Heart right ventricle (tissue), 16 donors: ENCODE results near the gene AGTRAP. TPM values are rescaled to one million over a fixed set of nuclear protein-coding genes. Genes with fewer than 3 reads are reported as not detected.
A peak's percentile ranks its signal among the peaks of the same experiment; 100 is the strongest.

ENCODE experiments used
- ATAC-seq, 8 donors: fragments of 200-7000 bp; cut with Tn5 transposase; one replicate each; pipeline ENCODE4 v1.9.1; 2020; ENCODE audit warnings: mild to moderate bottlenecking in 8 of 8, moderate library complexity in 8 of 8, moderate number of reproducible peaks in 1 of 8
- DNase-seq, 2 donors: peaks; one replicate each; pipeline ENCODE4 v3.0.0-alpha.2; 2020
- H3K27ac ChIP-seq, 10 donors: fragments of 200-600 bp; sonication (generic) in 2 of 10; one replicate each; pipeline versions ENCODE4 v1.5.0 to v1.8.0; 2020 to 2022; ENCODE audit warnings: mild to moderate bottlenecking in 3 of 10
- H3K27me3 ChIP-seq, 7 donors: fragments of 200-600 bp; one replicate each; pipeline ENCODE4 v1.8.0; 2021 to 2022; ENCODE audit warnings: mild to moderate bottlenecking in 2 of 7
- H3K36me3 ChIP-seq, 9 donors: fragments of 200-600 bp; sonication (generic) in 1 of 9; one replicate each; pipeline versions ENCODE4 v1.5.0 to v1.8.0; 2020 to 2022; ENCODE audit warnings: mild to moderate bottlenecking in 2 of 9
- H3K4me1 ChIP-seq, 9 donors: fragments of 200-600 bp; sonication (generic) in 1 of 9; one replicate each; pipeline versions ENCODE4 v1.5.0 to v1.8.0; 2020 to 2022; ENCODE audit warnings: mild to moderate bottlenecking in 4 of 9
- H3K4me3 ChIP-seq, 10 donors: fragments of 200-600 bp; sonication (generic) in 2 of 10; one replicate each; pipeline versions ENCODE4 v1.5.0 to v1.8.0; 2020 to 2022; ENCODE audit warnings: mild to moderate bottlenecking in 7 of 10, moderate library complexity in 2 of 10
- H3K9me3 ChIP-seq, 11 donors: fragments of 200-600 bp in 10 of 11; sonication (generic) in 2 of 11; one replicate each; pipeline versions ENCODE4 v1.5.0 to v1.8.0; 2013 to 2022; ENCODE audit warnings: mild to moderate bottlenecking in 2 of 11, control low read depth in 1 of 11, moderate library complexity in 1 of 11
- CTCF ChIP-seq, 9 donors: fragments of 200-600 bp; sonication (generic) in 2 of 9; IDR thresholded peaks; one replicate each; pipeline versions ENCODE4 v1.5.0 to v1.8.0; 2021 to 2022; ENCODE audit warnings: antibody characterized with exemption in 9 of 9, mild to moderate bottlenecking in 5 of 9, moderate library complexity in 1 of 9
- WGBS, 2 donors: extraction: QIAGEN DNeasy Blood & Tissue Kit; methylation state at CpG; one replicate each; pipeline ENCODE4 v1.1.7; 2013; ENCODE audit warnings: inconsistent platforms in 1 of 2; 5-methylcytosine and 5-hydroxymethylcytosine counted together
- intact Hi-C, 10 donors: fragments of 100-400 bp; cut with DNase I; formaldehyde crosslinking; loops; one replicate each; pipeline versions ENCODE4 v1.11.1 to v1.14.2; 2022
- polyA plus RNA-seq, 2 donors: library from polyadenylated mRNA; stranded (reverse); fragments of 200-250 nt; gene quantifications; one replicate each; pipeline ENCODE4 v1.2.3, GENCODE V29; 2013
- total RNA-seq, 10 donors: library from RNA; stranded (reverse); fragmentation: NEBNext Ultra II Directional in 3 of 10; extraction: Animal tissue kit (Norgen Biotek cat#: 25700) in 3 of 10; gene quantifications; one replicate each; pipeline versions ENCODE4 v1.2.1 to v1.2.4, GENCODE V29; 2021 to 2023
- donor health status: Arrhythmogenic right ventricular cardiomyopathy.
- donor health status: ischemic (EF 13 %, LVEDD 7.1; RV severe dilation, severe dysfunction).
- donor health status: healthy with polysubstance abuse.
- donor health status: DM: no; HTN: yes; CAD: no.
- donor health status: DM: no; HTN: no; CAD: no.
- donor health status: ischemic (EF 25% LVEDD 6.9; RV normal size, moderate dysfunction).
- donor health status: ischemic (EF 25% LVEDD 5.7; RV mildly dilated, moderate dysfunction).
- donor health status: healthy.
- donor health status: DM: yes; HTN: yes; CAD: no.
- donor health status: Ischemic cardiomyopathy.
- donor health status: ischemic (EF 35%, LVEDD 5.7; RV mildly dilated, moderate dysfunction).
- donor health status: nonischemic (EF 11% LVEDD 7.7; RV severe dilation, severe dysfunction).
- donor health status: DM: yes; HTN: yes; CAD: no.
- donor health status: PGD.
- donor health status: ischemic (EF 29% LVEDD 5.4; RV normal size, mild dysfunction).
- donor health status: nonischemic (EF 23%, LVEDD 6.1; RV moderate dilation, normal function).

The AGTRAP gene
- total and polyA plus RNA-seq, 12 donors: 12.9 to 96.7 (median 19.2) TPM

DNA sequence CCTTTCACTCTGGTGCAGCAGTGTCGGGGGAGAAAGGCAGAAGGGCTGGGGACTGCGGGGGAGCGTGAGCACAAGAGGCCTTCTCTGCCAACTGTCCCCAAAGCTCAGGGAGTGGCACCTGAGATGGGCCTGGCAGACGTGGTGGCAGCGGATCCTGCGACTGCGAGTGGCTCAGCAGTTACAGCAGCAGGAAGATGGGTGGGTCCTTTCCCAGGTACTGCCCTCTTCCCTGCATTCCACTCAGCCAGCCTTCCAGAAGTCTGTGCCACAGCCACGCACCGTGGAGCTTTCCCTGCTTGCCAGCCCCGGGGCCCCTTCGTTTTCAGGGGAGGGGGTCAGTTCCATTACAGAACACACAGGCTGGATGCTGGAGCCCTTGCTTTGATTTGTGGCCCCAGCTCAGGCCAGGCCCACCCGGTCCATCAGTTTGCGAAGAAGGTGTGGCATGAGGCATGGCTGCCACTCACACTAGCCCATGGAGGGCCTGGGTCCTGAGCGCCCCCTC lies 52.7 kb downstream of the AGTRAP start:
- DNase-seq: peak in 1 of 2 donors; percentile 23
- Histone ChIP-seq H3K4me1 (peaks cover 60 to 95% (median 78%) of the 10 kb centered on the region in 9 donors), H3K4me3 (no peak overlapping the region), H3K27ac (peak overlapping the region; percentile 92 to 99 (median 97)), H3K9me3 (no peaks in the 10 kb centered on the region), H3K36me3 (peaks cover 0 to 51% (median 8%) of the 10 kb centered on the region in 9 donors), H3K27me3 (no peaks in the 10 kb centered on the region)
- 65 to 73% methylated on average over 14 of the region's 14 CpGs for WGBS, 2 donors
- intact Hi-C loops: loop anchor here in 1 of 10 donors (5.0 kb wide), 1 partner anchor 51 kb away; the partner anchor contains the start of gene AGTRAP
- no peak for TF ChIP-seq CTCF (IDR thresholded peaks at IDR 0.05)
- no peak for ATAC-seq

DNA sequence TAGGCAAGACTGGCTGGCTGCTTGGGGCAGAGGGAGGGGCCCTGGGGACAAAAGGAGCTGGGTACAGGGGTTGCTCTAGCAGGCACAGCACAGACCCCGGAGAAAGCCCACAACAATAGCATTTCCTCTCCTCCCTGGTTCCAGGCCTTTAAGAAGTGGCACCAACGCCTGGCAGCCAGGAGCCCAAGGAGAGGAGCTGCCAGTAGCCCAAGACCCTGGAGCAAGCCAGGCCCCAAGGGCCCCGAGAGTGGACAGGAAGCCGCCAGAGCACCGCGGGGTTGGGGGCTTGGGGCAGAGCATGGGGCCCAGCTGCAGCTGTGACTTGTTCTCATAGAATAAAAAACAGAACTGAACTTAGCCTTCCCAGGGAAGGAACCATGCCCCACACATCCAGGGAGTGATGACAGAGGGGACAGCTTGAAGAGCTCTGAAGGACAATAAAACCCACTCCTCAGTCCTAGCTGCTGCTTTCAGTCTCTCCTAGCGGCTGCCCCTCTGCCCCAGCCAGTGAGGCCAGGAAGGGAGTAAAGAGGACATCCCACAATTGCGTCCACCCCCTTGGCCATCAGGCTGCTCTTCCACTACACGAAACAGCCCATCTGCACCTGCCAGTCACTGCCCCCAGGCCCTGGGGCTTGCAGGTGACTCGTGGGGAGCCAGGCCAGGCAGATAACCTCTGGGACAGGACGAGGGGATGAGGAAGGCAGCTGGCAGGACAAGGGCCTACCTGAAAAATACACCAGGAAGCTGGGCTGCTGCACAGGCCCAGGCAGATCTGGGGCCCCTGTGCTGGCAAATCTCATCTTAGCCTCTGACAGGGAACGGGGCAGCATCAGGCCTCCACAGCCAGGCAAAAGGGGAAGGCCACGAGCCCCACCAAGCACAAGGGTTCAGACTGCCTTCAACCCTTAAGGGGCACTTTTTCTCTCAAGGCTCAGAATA lies 53.5 kb downstream of the AGTRAP start:
- peaks cover 0 to 59% (median 16%) of the 10 kb centered on the region in 9 donors for H3K36me3 ChIP-seq
- WGBS, 2 donors: 45 to 49% methylated on average over 13 of the region's 13 CpGs
- peak overlapping the region; percentile 92 to 99 (median 97) for H3K27ac ChIP-seq
- no peaks in the 10 kb centered on the region for H3K9me3 ChIP-seq
- no peak for TF ChIP-seq CTCF (IDR thresholded peaks at IDR 0.05)
- no peak overlapping the region for H3K4me3 ChIP-seq
- H3K4me1 ChIP-seq: peaks cover 59 to 99% (median 84%) of the 10 kb centered on the region in 9 donors
- H3K27me3 ChIP-seq: no peaks in the 10 kb centered on the region
- DNase-seq (no peak), ATAC-seq (no peak)
- intact Hi-C loops: loop anchor here in 3 of 10 donors (2.0 to 5.0 kb wide), 3 partner anchors 15 to 93 kb away; partner anchors contain the start of genes AGTRAP (in 1 of the 3) and MTHFR (in 1 of the 3)

DNA sequence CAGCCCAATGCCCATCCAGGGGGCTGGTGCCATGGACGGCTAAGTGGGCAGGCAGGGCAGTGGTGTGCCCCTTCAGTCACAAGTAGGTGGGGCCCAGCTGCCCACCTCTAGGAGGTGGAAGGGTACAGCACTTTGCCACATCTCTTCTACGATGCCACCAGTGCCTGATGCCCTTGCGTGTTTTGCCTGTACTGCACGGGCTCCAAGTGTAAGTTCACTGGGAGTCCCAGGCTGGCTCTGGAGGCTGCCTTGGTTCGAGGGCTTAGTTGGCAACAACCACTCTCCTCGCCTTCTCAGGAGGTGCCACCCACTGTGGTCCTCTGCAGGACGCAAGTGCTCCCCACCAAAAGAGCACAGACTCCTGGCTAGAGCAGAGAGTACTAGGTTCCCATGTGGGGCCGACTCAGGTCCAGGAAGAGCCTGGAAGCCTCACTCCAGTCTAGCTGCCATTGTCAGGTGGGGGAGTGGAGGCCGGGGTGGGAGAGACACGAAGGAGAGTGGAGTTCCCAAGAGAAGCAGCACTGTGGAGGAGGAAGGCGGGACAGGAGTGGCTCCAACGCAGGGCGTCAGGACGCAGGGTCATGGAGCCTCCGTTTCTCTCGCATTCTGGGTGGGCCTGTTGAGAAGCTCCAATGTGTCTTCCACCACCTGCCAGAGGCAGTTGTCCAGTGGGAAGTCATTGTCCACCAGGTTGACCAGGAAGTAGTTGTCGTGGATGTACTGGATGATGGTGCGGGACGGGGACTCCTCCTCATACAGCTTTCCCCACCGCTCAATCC lies 54.4 kb downstream of the AGTRAP start:
- H3K4me1 ChIP-seq: peaks cover 53 to 99% (median 85%) of the 10 kb centered on the region in 9 donors
- H3K27ac ChIP-seq: peak overlapping the region; percentile 92 to 99 (median 97)
- H3K36me3 ChIP-seq: peaks cover 0 to 68% (median 25%) of the 10 kb centered on the region in 9 donors
- no peaks in the 10 kb centered on the region for H3K9me3 ChIP-seq
- ATAC-seq (peak in 2 of 8 donors; percentile 0), DNase-seq (no peak)
- WGBS, 2 donors: 50 to 51% methylated on average over 20 of the region's 20 CpGs
- intact Hi-C loops: loop anchor here in 2 of 10 donors (2.0 to 5.0 kb wide), 2 partner anchors 15 to 92 kb away; partner anchors contain the start of gene MTHFR (in 1 of the 2)
- no peak for TF ChIP-seq CTCF (IDR thresholded peaks at IDR 0.05)
- H3K4me3 ChIP-seq: peak overlapping the region in 2 of 10 donors; percentile 15 to 20
- H3K27me3 ChIP-seq: no peaks in the 10 kb centered on the region
